ENCODE results near the gene ATP5ME. TPM values are rescaled to one million over a fixed set of nuclear protein-coding genes. Genes with fewer than 3 reads are reported as not detected.

The ATP5ME gene, protein sequence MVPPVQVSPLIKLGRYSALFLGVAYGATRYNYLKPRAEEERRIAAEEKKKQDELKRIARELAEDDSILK
- total RNA-seq = 100 to 1,000 TPM; 123 to 273 (median 193) TPM

DNA sequence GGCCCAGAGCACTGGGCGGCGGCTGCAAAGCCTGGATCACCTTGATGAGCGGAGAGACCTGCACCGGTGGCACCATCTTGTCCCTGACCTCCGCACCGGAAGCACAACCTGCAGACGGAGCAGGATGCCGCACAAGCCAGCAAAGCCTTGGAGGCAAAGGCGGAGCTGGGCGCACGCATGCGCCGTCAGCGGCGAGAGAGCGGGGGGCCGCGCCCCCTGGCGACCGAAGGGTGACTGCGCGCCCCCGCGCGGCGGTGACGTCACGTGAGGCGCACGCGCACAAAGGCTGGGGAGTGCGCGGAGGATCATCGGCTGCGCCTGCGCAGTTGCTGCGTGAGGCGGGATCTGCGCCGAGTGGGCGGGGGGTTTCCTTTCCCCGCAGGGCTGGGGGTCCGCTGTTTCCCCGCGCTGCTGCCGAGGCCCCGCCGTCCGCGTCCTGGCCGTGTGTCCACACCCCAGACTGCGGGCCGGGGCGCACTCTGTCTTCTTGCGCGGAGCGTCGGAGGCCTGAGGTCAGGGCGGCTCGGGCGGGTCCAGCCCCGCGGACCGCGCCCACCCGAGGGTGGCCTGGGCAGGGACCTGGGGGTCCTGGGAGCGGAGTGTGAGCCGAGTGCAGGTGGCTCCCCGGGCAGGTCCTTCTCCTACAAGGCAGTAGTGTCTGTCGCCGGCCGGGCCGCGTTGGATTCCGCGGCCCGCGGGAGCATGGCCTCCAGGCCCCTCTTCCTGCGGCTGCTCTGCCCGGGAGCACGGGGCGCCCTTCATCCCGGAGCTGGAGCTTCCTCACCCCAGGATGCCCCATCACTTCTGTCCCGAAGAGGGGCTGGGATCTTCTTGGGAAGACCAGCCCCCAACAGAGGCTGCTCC lies at the start of gene ATP5ME, which contains the start of gene MYL5:
Gene ATP5ME, minus strand, starts transcription at position 105 of the 864 bp plus-strand sequence. Its CDS starts 29 bp downstream, at position 76.
Gene MYL5, plus strand, starts transcription at position 371 of the 864 bp plus-strand sequence. CDS start 3,485 bp downstream, outside the sequence.
- TF ChIP-seq, protein P1, sequence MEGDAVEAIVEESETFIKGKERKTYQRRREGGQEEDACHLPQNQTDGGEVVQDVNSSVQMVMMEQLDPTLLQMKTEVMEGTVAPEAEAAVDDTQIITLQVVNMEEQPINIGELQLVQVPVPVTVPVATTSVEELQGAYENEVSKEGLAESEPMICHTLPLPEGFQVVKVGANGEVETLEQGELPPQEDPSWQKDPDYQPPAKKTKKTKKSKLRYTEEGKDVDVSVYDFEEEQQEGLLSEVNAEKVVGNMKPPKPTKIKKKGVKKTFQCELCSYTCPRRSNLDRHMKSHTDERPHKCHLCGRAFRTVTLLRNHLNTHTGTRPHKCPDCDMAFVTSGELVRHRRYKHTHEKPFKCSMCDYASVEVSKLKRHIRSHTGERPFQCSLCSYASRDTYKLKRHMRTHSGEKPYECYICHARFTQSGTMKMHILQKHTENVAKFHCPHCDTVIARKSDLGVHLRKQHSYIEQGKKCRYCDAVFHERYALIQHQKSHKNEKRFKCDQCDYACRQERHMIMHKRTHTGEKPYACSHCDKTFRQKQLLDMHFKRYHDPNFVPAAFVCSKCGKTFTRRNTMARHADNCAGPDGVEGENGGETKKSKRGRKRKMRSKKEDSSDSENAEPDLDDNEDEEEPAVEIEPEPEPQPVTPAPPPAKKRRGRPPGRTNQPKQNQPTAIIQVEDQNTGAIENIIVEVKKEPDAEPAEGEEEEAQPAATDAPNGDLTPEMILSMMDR (IDR thresholded peaks at IDR 0.05; ENCODE audit: low read depth) = no peak

DNA sequence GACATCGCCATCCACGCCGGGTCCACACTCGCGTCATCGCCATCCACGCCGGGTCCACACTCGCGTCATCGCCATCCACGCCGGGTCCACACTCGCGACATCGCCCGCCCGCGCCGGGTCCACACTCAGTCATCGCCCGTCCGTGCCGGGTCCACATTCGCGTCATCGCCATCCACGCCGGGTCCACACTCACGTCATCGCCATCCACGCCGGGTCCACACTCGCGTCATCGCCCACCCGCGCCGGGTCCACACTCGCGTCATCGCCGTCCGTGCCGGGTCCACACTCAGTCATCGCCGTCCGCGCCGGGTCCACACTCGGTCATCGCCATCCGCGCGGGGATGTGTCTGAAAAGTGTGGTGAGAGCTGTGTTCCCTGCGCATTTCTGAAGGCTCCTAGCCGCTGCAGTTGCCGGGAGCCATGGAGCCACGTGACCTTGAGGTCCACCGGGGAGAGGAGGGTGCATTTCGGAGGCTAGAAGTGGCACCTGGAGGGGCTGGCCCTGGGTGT lies 48.8 kb upstream of the ATP5ME start:
- TF ChIP-seq, protein P1 (IDR thresholded peaks at IDR 0.05; ENCODE audit: low read depth) = no peak

DNA sequence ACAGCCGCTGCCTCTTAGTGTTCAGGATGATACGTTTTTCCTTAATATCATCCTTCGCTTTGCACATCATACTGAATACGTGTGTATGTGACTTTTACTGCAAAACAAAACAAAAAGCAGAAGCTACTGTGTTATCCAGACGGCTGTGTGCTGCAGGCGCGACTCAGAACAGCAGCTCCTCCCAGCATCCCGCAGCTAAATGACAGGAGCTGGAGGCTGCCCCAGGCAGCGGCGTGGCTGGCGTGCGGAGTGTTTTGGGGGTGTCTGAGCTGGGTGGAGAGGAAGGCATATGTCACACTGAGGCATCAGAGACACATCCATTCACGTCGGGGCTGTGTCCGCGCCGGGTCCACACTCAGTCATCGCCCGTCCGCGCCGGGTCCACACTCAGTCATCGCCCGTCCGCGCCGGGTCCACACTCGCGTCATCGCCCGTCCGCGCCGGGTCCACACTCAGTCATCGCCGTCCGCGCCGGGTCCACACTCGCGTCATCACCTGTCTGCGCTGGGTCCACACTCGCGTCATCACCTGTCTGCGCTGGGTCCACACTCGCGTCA lies 48.2 kb upstream of the ATP5ME start:
- TF ChIP-seq, protein P1 (IDR thresholded peaks at IDR 0.05; ENCODE audit: low read depth) = no peak

DNA sequence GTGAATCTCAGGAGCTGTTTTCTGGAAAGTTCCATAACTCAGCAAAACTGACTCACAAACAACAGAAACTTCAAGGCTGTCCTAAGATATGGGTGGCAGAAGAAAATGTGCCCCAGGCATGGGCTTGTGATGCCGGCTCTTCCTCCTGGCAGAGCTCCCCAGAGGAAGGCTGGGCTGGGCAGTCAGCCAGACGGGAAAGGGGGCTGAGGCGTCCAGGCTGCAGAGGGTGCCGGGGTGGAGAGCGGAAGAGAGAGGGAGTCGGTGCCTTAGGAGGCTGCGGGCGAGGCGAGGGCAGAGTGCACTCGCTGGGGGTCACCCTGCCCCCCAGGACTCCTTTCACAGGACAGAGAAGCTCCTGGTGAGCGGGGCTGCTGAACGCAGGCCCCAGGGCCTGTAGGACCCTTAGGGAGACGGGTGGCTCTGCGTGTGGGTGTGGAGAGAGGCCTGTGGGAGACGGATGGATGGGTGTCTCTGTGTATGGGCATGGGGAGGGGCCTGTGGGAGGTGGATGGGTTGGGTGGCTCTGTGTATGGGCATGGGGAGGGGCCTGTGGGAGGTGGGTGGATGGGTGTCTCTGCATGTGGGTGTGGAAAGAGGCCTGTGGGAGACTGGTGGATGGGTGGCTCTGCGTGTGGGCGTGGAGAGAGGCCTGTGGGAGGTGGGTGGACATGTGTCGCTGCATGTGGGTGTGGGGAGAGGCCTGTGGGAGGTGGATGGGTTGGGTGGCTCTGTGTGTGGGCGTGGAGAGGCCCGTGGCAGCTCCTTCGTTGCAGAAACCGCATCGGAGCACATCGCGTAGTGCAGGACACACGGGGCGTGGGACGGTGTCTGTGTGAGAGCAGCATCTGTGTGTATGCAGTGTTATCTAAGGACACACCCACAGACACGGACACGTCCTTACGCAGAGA lies 47.4 kb upstream of the ATP5ME start:
- TF ChIP-seq, protein P1 (IDR thresholded peaks at IDR 0.05; ENCODE audit: low read depth) = no peak

DNA sequence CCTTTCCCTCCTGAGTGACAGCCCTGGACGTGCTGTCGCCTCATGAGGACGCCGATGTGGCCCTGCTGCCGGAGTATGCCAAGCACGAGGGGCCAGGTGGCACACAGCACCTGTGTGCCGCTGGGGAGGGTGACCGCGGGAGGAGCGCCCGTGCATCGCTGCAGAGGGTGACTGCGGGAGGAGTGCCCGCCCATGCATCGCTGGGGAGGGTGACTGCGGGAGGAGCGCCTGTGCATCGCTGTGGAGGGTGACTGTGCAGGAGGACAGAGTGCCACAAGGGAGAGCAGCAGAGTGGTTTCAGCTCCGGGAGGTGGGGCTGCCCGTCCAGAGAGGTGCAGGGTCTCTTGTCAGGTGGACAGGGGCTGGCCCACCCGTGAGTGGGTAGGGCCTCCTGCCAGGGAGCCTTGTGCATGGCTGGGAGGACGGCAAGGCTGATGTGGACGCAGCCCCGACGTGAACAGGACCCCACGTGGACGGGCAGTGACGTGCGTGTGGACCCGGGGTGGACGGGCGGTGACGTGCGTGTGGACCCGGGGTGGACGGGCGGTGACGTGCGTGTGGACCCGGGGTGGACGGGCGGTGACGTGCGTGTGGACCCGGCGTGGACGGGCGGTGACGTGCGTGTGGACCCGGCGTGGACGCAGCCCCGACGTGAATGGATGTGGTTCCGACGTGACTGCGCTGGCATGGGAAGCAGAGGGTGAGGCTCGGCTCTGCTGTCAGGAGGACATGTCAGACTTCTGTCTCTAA lies 46.2 kb upstream of the ATP5ME start:
- TF ChIP-seq, protein P1 (IDR thresholded peaks at IDR 0.05; ENCODE audit: low read depth) = no peak

DNA sequence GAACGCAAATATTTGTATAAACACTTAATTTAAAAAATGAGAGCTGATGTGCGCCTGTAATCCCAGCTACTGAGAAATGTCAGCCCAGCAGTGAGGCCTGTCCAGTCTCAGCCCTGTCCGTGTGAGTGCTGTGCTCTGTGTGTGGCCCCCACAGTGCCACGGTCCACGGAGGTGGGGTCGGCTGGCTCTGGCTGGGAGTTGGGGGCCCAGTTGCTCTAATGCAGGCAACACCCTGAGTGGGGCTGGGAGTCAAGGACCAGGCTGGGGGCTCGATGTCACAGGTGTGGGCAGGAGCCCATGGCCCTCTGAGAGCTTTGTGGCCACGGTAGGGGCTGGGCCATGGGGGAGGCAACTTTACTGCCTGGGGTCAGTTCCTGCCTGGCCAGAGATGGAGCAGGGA lies 44.4 kb upstream of the ATP5ME start:
- TF ChIP-seq, protein P1 (IDR thresholded peaks at IDR 0.05; ENCODE audit: low read depth) = no peak

Measured in subcutaneous adipose tissue (tissue), 4 donors.